Measurements from ENCODE around the gene PAF1. TPM values are rescaled to one million over a fixed set of nuclear protein-coding genes. Genes with fewer than 3 reads are reported as not detected.

PAF1 gene
- polyA plus RNA-seq, 1 donor, result 42.4 TPM

DNA sequence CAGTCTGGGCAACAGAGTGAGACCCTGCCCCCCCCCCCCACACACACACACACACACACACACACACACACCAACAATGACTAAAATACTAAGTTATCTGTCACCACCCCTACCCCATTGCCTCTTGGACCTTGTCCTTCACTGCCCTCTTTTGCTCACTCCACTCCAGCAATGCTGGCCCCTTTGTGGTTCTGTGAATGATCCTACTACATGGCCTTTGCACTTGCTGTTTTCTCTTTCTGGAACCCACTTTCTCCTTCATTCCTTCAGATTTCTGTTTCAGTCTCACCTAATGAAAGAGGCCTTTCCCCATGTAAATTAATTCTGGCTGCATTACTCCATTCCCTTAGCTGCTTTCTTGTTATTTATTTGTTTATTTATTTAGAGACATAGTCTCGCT is 51.2 kb downstream of the PAF1 start:
- H3K27ac ChIP-seq (ENCODE audit: low read length), result no peak overlapping the region
- no peaks in the 10 kb centered on the region for H3K36me3 ChIP-seq (ENCODE audit: control insufficient read depth, insufficient read depth, low read length)
- DNase-seq, result peak in 1 of 2 donors; percentile 58

DNA sequence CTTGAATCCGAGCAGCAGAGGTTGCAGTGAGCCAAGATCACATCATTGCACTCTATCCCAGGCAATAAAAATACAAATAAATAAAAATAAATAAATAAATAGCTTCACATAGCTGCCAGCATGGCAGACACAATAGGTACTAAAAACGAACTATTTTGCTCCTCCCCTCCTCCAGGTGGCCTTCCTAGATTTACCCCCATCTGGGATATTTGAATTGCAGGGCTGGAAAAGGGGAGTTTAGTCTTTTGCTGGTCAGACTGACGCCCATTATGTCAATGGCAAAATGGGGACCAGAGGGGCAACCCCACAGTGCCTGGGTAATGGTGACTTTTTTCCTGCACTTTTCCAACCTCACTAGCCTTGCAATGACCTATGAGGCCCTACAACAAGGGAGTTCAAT is 54.4 kb downstream of the PAF1 start:
- H3K9me3 ChIP-seq (ENCODE audit: control insufficient read depth, low read depth, low read length), result no peaks in the 10 kb centered on the region
- no peak for DNase-seq
- H3K4me3 ChIP-seq (ENCODE audit: low read length), result no peak overlapping the region
- no peaks in the 10 kb centered on the region for H3K27me3 ChIP-seq (ENCODE audit: control insufficient read depth, insufficient read depth, low read length)
- H3K27ac ChIP-seq (ENCODE audit: low read length), result no peak overlapping the region
- no CpG with 5 or more reads among the region's 3 CpGs for WGBS (ENCODE audit: insufficient coverage, low lambda C conversion rate)
- H3K36me3 ChIP-seq (ENCODE audit: control insufficient read depth, insufficient read depth, low read length), result no peaks in the 10 kb centered on the region
- peaks cover 11% of the 10 kb centered on the region for H3K4me1 ChIP-seq (ENCODE audit: control insufficient read depth, insufficient read depth, low read length)

More for the DNA sequence above, 51.2 kb downstream of the PAF1 start:
- no peaks in the 10 kb centered on the region for H3K9me3 ChIP-seq (ENCODE audit: control insufficient read depth, low read depth, low read length)
- no peak overlapping the region for H3K4me3 ChIP-seq (ENCODE audit: low read length)
- no peaks in the 10 kb centered on the region for H3K27me3 ChIP-seq (ENCODE audit: control insufficient read depth, insufficient read depth, low read length)
- peaks cover 19% of the 10 kb centered on the region for H3K4me1 ChIP-seq (ENCODE audit: control insufficient read depth, insufficient read depth, low read length)
- WGBS (ENCODE audit: insufficient coverage, low lambda C conversion rate), result no CpG with 5 or more reads among the region's 1 CpG

Other genes starting within 250 kb of the PAF1 start
- gene NCCRP1, start 194.1 kb downstream of the PAF1 start, polyA plus RNA-seq, result 0.33 TPM
- not detected for gene SYCN, start 186.8 kb downstream of the PAF1 start, polyA plus RNA-seq
- gene IFNL3, start 146.1 kb downstream of the PAF1 start, polyA plus RNA-seq, result not detected
- 0.04 TPM for gene IFNL4, start 142.2 kb downstream of the PAF1 start, polyA plus RNA-seq
- not detected for gene IFNL2, start 122.7 kb downstream of the PAF1 start, polyA plus RNA-seq
- 0.06 TPM for gene IFNL1, start 94.7 kb downstream of the PAF1 start, polyA plus RNA-seq
- 1.3 TPM for gene LRFN1, start 70.2 kb downstream of the PAF1 start, polyA plus RNA-seq
- gene GMFG, start 55.1 kb downstream of the PAF1 start, polyA plus RNA-seq, result 26.3 TPM
- 94.4 TPM for gene SAMD4B, start 48.7 kb downstream of the PAF1 start, polyA plus RNA-seq
- 24.3 TPM for gene MED29, start 272 bp upstream of the PAF1 start, polyA plus RNA-seq
- gene ZFP36, start 15.7 kb upstream of the PAF1 start, polyA plus RNA-seq, result 419 TPM
- 21.1 TPM for gene PLEKHG2, start 21.6 kb upstream of the PAF1 start, polyA plus RNA-seq
- gene RPS16, start 44.8 kb upstream of the PAF1 start, polyA plus RNA-seq, result 1,947 TPM
- gene SUPT5H, start 54.5 kb upstream of the PAF1 start, polyA plus RNA-seq, result 119 TPM
- 62.7 TPM for gene TIMM50, start 89.7 kb upstream of the PAF1 start, polyA plus RNA-seq
- gene DLL3, start 107.8 kb upstream of the PAF1 start, polyA plus RNA-seq, result 0.90 TPM
- 0.19 TPM for gene SELENOV, start 124.0 kb upstream of the PAF1 start, polyA plus RNA-seq
- 2.0 TPM for gene EID2B, start 141.7 kb upstream of the PAF1 start, polyA plus RNA-seq
- gene EID2, start 149.1 kb upstream of the PAF1 start, polyA plus RNA-seq, result 11.2 TPM
- gene LGALS13, start 211.4 kb upstream of the PAF1 start, polyA plus RNA-seq, result not detected